Gastroesophageal sphincter (tissue), 4 donors: ENCODE measurements around the gene MMP21. TPM values are rescaled to one million over a fixed set of nuclear protein-coding genes. Genes with fewer than 3 reads are reported as not detected.

Source experiments
- ATAC-seq: fragments of 150-250 bp; one replicate; pipeline ENCODE4 v1.9.1; 2016; ENCODE audit warnings: mild to moderate bottlenecking, moderate library complexity
- H3K27ac ChIP-seq, 4 donors: fragments of 200-600 bp; sonication (generic) in 3 of 4; 1 replicate in 3 of 4; 2 replicates in 1 of 4; pipeline ENCODE4 v1.5.1; 2016 to 2019
- H3K27me3 ChIP-seq: fragments of 200-600 bp; sonication (generic); one replicate; pipeline ENCODE4 v1.5.1; 2019
- H3K36me3 ChIP-seq, 2 donors: fragments of 200-600 bp; sonication (generic); one replicate each; pipeline ENCODE4 v1.5.1; 2019; ENCODE audit warnings: control low read depth in 1 of 2
- H3K4me1 ChIP-seq, 3 donors: fragments of 200-600 bp; sonication (generic); 1 replicate in 2 of 3; 2 replicates in 1 of 3; pipeline ENCODE4 v1.5.1; 2016 to 2019; ENCODE audit warnings: control low read depth in 2 of 3
- H3K4me3 ChIP-seq, 2 donors: fragments of 200-600 bp; sonication (generic); one replicate each; pipeline ENCODE4 v1.5.1; 2019; ENCODE audit warnings: mild to moderate bottlenecking in 1 of 2, moderate library complexity in 1 of 2
- H3K9me3 ChIP-seq, 3 donors: fragments of 200-600 bp; sonication (generic); one replicate each; pipeline ENCODE4 v1.5.1; 2017 to 2019; ENCODE audit warnings: control low read depth in 2 of 3
- CTCF ChIP-seq, 4 experiments: fragments of 200-600 bp in 2 of 4; fragments of 450-650 bp in 2 of 4; sonication (generic) in 1 of 4; IDR thresholded peaks; one replicate each; pipeline ENCODE4 v1.5.1; 2017 to 2019; ENCODE audit warnings: antibody characterized with exemption in 4 of 4, mild to moderate bottlenecking in 2 of 4, moderate library complexity in 2 of 4
- EP300 ChIP-seq: sonication (generic); formaldehyde crosslinking; IDR thresholded peaks from one replicate; pipeline ENCODE4 v1.6.1; 2017; ENCODE audit warnings: antibody characterized with exemption, mild to moderate bottlenecking
- POLR2A ChIP-seq, 2 donors: fragments of 450-650 bp; IDR thresholded peaks; one replicate each; pipeline ENCODE4 v1.6.1; 2017; ENCODE audit warnings: antibody characterized with exemption in 2 of 2, mild to moderate bottlenecking in 2 of 2, moderate library complexity in 1 of 2
- POLR2AphosphoS5 ChIP-seq: sonication (generic); formaldehyde crosslinking; IDR thresholded peaks from one replicate; pipeline ENCODE4 v1.6.1; 2017; ENCODE audit warnings: antibody characterized with exemption
- WGBS, 2 donors: methylation state at CpG; one replicate each; pipeline ENCODE4 v1.1.5; 2018; ENCODE audit warnings: low coverage in 1 of 2; 5-methylcytosine and 5-hydroxymethylcytosine counted together
- total RNA-seq, 4 donors: library from RNA; depleted of rRNA; stranded (reverse); fragments of >200 nt; gene quantifications; one replicate each; pipeline ENCODE4 v1.1.0, GENCODE V29; 2016

MMP21 gene
- total RNA-seq, 4 donors from 2014 or later: 0.13 to 0.81 TPM; not detected in 2

DNA sequence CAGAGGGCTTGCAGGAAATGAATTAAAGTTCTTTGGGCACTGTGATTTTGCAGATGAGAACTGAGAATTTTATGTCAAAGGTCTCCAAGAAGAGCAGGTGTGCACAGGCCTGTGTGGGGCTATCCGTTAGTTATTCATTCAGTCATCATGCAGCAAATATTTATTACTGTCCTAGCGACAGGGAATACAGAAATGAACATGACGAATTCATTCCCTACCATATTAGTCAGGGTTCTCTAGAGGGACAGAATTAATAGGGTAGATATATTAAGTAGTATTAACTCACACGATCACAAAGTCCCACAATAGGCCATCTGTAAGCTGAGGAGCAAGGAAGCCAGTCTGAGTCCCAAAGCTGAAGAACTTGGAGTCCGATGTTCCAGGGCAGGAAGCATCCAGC, 2.9 kb upstream of the MMP21 start:
- Histone ChIP-seq H3K27ac (no peak overlapping the region), H3K9me3 (no peaks in the 10 kb centered on the region), H3K36me3 (no peaks in the 10 kb centered on the region), H3K27me3 (no peaks in the 10 kb centered on the region), H3K4me1 (no peaks in the 10 kb centered on the region), H3K4me3 (no peak overlapping the region)
- ATAC-seq: no peak
- TF ChIP-seq POLR2AphosphoS5: no peak
- TF ChIP-seq POLR2A (IDR thresholded peaks at IDR 0.05): no peak
- TF ChIP-seq CTCF (IDR thresholded peaks at IDR 0.05): no peak
- WGBS, 2 donors: 43 to 45% methylated on average over 2 to 5 of the region's 5 CpGs

DNA sequence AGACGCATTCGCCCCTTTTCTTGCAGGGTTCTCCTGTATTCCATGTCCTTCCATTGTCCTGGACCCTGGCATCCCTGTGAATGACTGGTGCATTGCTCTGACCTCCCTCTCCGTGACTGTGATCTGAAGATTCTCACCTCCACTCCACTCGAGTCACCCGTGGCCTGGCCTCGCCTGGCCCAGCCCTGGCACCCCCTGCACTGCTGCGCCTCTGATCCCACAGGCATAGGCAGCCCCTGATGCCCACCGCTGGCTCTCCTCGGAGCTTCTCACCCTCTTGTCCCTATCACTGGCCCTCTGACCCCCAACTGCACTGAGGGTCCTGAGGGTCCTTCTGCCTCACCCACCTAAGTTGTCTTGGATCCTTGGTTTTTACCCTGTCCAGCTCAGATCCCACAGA, 2.2 kb upstream of the MMP21 start:
- H3K9me3 ChIP-seq: no peaks in the 10 kb centered on the region
- H3K27ac ChIP-seq: no peak overlapping the region
- H3K4me1 ChIP-seq: no peaks in the 10 kb centered on the region
- no peaks in the 10 kb centered on the region for H3K36me3 ChIP-seq
- no peaks in the 10 kb centered on the region for H3K27me3 ChIP-seq
- ATAC-seq: no peak
- H3K4me3 ChIP-seq: no peak overlapping the region
- WGBS, 2 donors: 91 to 97% methylated on average over 5 to 9 of the region's 9 CpGs
- TF ChIP-seq CTCF (IDR thresholded peaks at IDR 0.05) (no peak), POLR2A (IDR thresholded peaks at IDR 0.05) (no peak), POLR2AphosphoS5 (no peak), EP300 (no peak)

- no peaks in the 10 kb centered on the region for H3K27me3 ChIP-seq
- TF ChIP-seq POLR2AphosphoS5: no peak
- TF ChIP-seq CTCF (IDR thresholded peaks at IDR 0.05): no peak
- TF ChIP-seq POLR2A (IDR thresholded peaks at IDR 0.05): no peak
- TF ChIP-seq EP300: no peak
- no peaks in the 10 kb centered on the region for H3K9me3 ChIP-seq
- no peaks in the 10 kb centered on the region for H3K4me1 ChIP-seq
- H3K27ac ChIP-seq: no peak overlapping the region
- no peak for ATAC-seq
- WGBS, 2 donors: 85 to 90% methylated on average over 2 to 22 of the region's 32 CpGs
- no peak overlapping the region for H3K4me3 ChIP-seq
- no peaks in the 10 kb centered on the region for H3K36me3 ChIP-seq
These were observed 935 bp downstream of the MMP21 start for GRCh38 chr10:125774581-125775191.

GRCh38 chr10:125773687-125774543, 1.7 kb downstream of the MMP21 start:
- no peaks in the 10 kb centered on the region for H3K27me3 ChIP-seq
- peaks cover 0 to 6% (median 5%) of the 10 kb centered on the region in 3 donors for H3K4me1 ChIP-seq
- no CpG with 5 or more reads among the region's 75 CpGs for WGBS, 2 donors
- H3K9me3 ChIP-seq: no peaks in the 10 kb centered on the region
- no peak overlapping the region for H3K27ac ChIP-seq
- H3K36me3 ChIP-seq: no peaks in the 10 kb centered on the region
- ATAC-seq: no peak
- H3K4me3 ChIP-seq: peak overlapping the region in 1 of 2 donors; percentile 41
- TF ChIP-seq CTCF (IDR thresholded peaks at IDR 0.05): no peak
- no peak for TF ChIP-seq POLR2A (IDR thresholded peaks at IDR 0.05)
- no peak for TF ChIP-seq EP300
- TF ChIP-seq POLR2AphosphoS5: no peak

- no peaks in the 10 kb centered on the region for H3K9me3 ChIP-seq
- H3K4me1 ChIP-seq: peaks cover 0 to 17% (median 7%) of the 10 kb centered on the region in 3 donors
- WGBS, 2 donors: 80 to 96% methylated on average over 1 to 7 of the region's 11 CpGs
- no peak for ATAC-seq
- no peak overlapping the region for H3K4me3 ChIP-seq
- no peak overlapping the region for H3K27ac ChIP-seq
- TF ChIP-seq EP300: no peak
- TF ChIP-seq CTCF (IDR thresholded peaks at IDR 0.05): no peak
- no peak for TF ChIP-seq POLR2AphosphoS5
- TF ChIP-seq POLR2A (IDR thresholded peaks at IDR 0.05): no peak
- no peaks in the 10 kb centered on the region for H3K36me3 ChIP-seq
- no peaks in the 10 kb centered on the region for H3K27me3 ChIP-seq
These were observed 2.8 kb downstream of the MMP21 start for GRCh38 chr10:125772864-125773180.
